ENCODE measurements around the gene FAM200B. TPM values are rescaled to one million over a fixed set of nuclear protein-coding genes. Genes with fewer than 3 reads are reported as not detected.

Gene FAM200B
- total RNA-seq, 2 experiments from 2014 or later = 15.8 to 16.0 TPM

DNA sequence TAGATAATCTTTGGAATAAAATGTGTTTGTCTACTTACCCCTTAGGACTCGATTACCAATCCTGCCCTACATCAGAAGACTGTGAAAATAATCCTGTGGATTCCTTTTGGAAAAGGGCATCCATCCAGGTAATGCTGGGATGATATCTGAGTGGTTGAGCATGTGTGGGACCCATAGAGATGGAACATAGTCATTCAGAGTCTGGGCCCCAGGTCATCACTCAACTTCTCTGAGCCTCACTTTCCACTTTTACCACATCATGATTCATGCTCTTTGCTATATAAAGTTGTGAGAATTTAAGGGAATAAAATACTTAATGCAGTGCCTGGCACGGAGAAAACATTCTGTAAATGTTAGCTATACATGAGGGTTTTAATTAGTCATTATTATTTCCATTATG is 30.1 kb downstream of the FAM200B start:
- Mint-ChIP-seq H3K27ac (no peak overlapping the region), H3K4me1 (no peaks in the 10 kb centered on the region), H3K27me3 (peaks cover 7% of the 10 kb centered on the region), H3K4me3 (no peak overlapping the region), H3K36me3 (ENCODE audit: low read depth) (no peaks in the 10 kb centered on the region), H3K9me3 (no peaks in the 10 kb centered on the region)
- ChIA-PET CTCF (interaction anchor here (0.6 kb wide), 1 partner anchor 61 kb away, joined by 3 read pairs; no protein-coding TSS in a partner anchor), POLR2A (interaction anchor here (0.7 kb wide), 1 partner anchor 74 kb away, joined by 3 read pairs; no protein-coding TSS in a partner anchor)
- no peak for DNase-seq

- CTCF ChIA-PET = interaction anchor here (0.6 kb wide), 1 partner anchor 62 kb away, joined by 3 read pairs; no protein-coding TSS in a partner anchor
- Mint-ChIP-seq H3K27ac (no peak overlapping the region), H3K9me3 (no peaks in the 10 kb centered on the region), H3K4me3 (no peak overlapping the region), H3K36me3 (ENCODE audit: low read depth) (no peaks in the 10 kb centered on the region), H3K27me3 (peaks cover 8% of the 10 kb centered on the region), H3K4me1 (no peaks in the 10 kb centered on the region)
- POLR2A ChIA-PET = no interaction called here
- DNase-seq = no peak
Measured at GRCh38 chr4:15712214-15712613, 30.6 kb downstream of the FAM200B start.

GRCh38 chr4:15714141-15714540 is 32.5 kb downstream of the FAM200B start:
- Mint-ChIP-seq H3K9me3 (no peaks in the 10 kb centered on the region), H3K27ac (no peak overlapping the region), H3K4me3 (no peak overlapping the region), H3K4me1 (no peaks in the 10 kb centered on the region), H3K36me3 (ENCODE audit: low read depth) (no peaks in the 10 kb centered on the region), H3K27me3 (peaks cover 7% of the 10 kb centered on the region)
- CTCF ChIA-PET = no interaction called here
- POLR2A ChIA-PET = no interaction called here
- no peak for DNase-seq

- H3K27ac Mint-ChIP-seq = no peak overlapping the region
Measured at GRCh38 chr4:15714646-15715435, 33.2 kb downstream of the FAM200B start.

DNA sequence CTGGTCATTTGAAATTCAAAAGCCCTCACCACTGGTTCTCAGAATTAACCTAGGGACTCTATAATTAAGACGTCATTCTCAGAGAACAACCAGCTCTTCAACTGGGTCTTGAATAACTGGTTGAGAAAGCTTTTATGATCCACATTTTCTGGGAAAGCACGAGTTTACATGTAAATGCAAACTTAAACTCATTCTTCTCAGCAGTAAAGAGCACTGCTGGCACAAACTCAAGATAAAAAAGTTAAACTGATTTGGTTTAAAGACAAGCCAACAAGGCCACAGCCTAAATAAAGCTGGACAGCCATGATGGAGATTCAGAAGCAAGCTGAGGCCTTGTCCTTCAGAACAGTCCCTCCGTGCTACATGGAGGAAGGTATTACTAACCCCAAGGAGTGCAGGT is 34.5 kb downstream of the FAM200B start:
- Mint-ChIP-seq H3K4me1 (no peaks in the 10 kb centered on the region), H3K36me3 (ENCODE audit: low read depth) (no peaks in the 10 kb centered on the region), H3K27ac (no peak overlapping the region), H3K9me3 (no peaks in the 10 kb centered on the region), H3K4me3 (no peak overlapping the region), H3K27me3 (peaks cover 7% of the 10 kb centered on the region)
- no peak for DNase-seq
- CTCF ChIA-PET = interaction anchor here (1.6 kb wide), 1 partner anchor 12 kb away, joined by 5 read pairs; no protein-coding TSS in a partner anchor
- POLR2A ChIA-PET = no interaction called here

More at GRCh38 chr4:15714646-15715435, 33.2 kb downstream of the FAM200B start:
- H3K4me1 Mint-ChIP-seq = no peaks in the 10 kb centered on the region
- ChIA-PET POLR2A (no interaction called here), CTCF (no interaction called here)
- no peak overlapping the region for H3K4me3 Mint-ChIP-seq
- DNase-seq = no peak
- no peaks in the 10 kb centered on the region for H3K9me3 Mint-ChIP-seq
- peaks cover 7% of the 10 kb centered on the region for H3K27me3 Mint-ChIP-seq
- H3K36me3 Mint-ChIP-seq (ENCODE audit: low read depth) = no peaks in the 10 kb centered on the region

DNA sequence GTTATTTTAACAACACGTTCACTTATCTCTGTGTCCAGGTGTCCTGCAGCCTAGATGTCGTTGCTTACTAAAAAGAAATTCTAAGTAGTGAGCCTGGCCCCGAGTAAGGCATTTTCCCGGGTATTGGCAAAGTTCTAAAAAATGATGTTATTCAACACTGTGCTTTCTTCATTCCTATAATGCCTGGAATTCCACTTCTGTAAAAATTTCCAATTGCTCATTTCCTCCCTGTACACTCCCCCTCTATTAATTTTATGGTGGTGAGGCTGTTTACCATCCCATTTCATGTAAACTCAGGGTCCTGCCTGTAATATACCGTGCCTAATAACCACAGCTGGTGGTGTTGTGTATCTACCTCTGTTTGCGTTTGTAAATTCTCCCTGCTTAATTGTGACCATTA is 35.5 kb downstream of the FAM200B start:
- Mint-ChIP-seq H3K4me1 (no peaks in the 10 kb centered on the region), H3K4me3 (no peak overlapping the region), H3K27ac (no peak overlapping the region), H3K9me3 (no peaks in the 10 kb centered on the region), H3K27me3 (peaks cover 2% of the 10 kb centered on the region), H3K36me3 (ENCODE audit: low read depth) (no peaks in the 10 kb centered on the region)
- ChIA-PET CTCF (interaction anchor here (1.1 kb wide), 1 partner anchor 72 kb away, joined by 3 read pairs; no protein-coding TSS in a partner anchor), POLR2A (no interaction called here)
- DNase-seq = no peak

GRCh38 chr4:15717657-15718416 is 36.2 kb downstream of the FAM200B start:
- ChIA-PET CTCF (interaction anchor here (1.1 kb wide), 2 partner anchors 14 to 71 kb away, joined by 3 read pairs; no protein-coding TSS in a partner anchor), POLR2A (no interaction called here)
- Mint-ChIP-seq H3K4me3 (no peak overlapping the region), H3K4me1 (no peaks in the 10 kb centered on the region), H3K27ac (no peak overlapping the region), H3K36me3 (ENCODE audit: low read depth) (no peaks in the 10 kb centered on the region), H3K9me3 (no peaks in the 10 kb centered on the region), H3K27me3 (peaks cover 2% of the 10 kb centered on the region)
- no peak for DNase-seq

GRCh38 chr4:15718465-15718864 is 36.8 kb downstream of the FAM200B start:
- Mint-ChIP-seq H3K36me3 (ENCODE audit: low read depth) (no peaks in the 10 kb centered on the region), H3K27me3 (peaks cover 2% of the 10 kb centered on the region), H3K4me3 (no peak overlapping the region), H3K4me1 (no peaks in the 10 kb centered on the region), H3K27ac (no peak overlapping the region), H3K9me3 (no peaks in the 10 kb centered on the region)
- ChIA-PET CTCF (interaction anchor here (1.1 kb wide), 2 partner anchors 14 to 70 kb away, joined by 3 read pairs; no protein-coding TSS in a partner anchor), POLR2A (no interaction called here)
- DNase-seq = no peak

GRCh38 chr4:15718959-15719358 is 37.3 kb downstream of the FAM200B start:
- POLR2A ChIA-PET = no interaction called here
- CTCF ChIA-PET = interaction anchor here (1.9 kb wide), 1 partner anchor 87 kb away, joined by 5 read pairs; no protein-coding TSS in a partner anchor
- Mint-ChIP-seq H3K36me3 (ENCODE audit: low read depth) (no peaks in the 10 kb centered on the region), H3K27me3 (peaks cover 2% of the 10 kb centered on the region), H3K27ac (no peak overlapping the region), H3K4me3 (no peak overlapping the region), H3K4me1 (no peaks in the 10 kb centered on the region), H3K9me3 (no peaks in the 10 kb centered on the region)
- DNase-seq = no peak

GRCh38 chr4:15719506-15719905 is 37.9 kb downstream of the FAM200B start:
- Mint-ChIP-seq H3K4me1 (no peaks in the 10 kb centered on the region), H3K27ac (no peak overlapping the region), H3K4me3 (no peak overlapping the region), H3K27me3 (peaks cover 2% of the 10 kb centered on the region), H3K36me3 (ENCODE audit: low read depth) (no peaks in the 10 kb centered on the region), H3K9me3 (no peaks in the 10 kb centered on the region)
- POLR2A ChIA-PET = no interaction called here
- no peak for DNase-seq
- CTCF ChIA-PET = interaction anchor here (1.9 kb wide), 1 partner anchor 86 kb away, joined by 5 read pairs; no protein-coding TSS in a partner anchor

- CTCF ChIA-PET = interaction anchor here (0.7 to 1.9 kb wide), 3 partner anchors 41 to 231 kb away, joined by 3 to 5 read pairs (median 3); no protein-coding TSS in a partner anchor
Measured at GRCh38 chr4:15720851-15721250, 39.2 kb downstream of the FAM200B start.

GRCh38 chr4:15725608-15726007 is 44.0 kb downstream of the FAM200B start:
- no peak for DNase-seq
- POLR2A ChIA-PET = no interaction called here

More at GRCh38 chr4:15720851-15721250, 39.2 kb downstream of the FAM200B start:
- Mint-ChIP-seq H3K9me3 (no peaks in the 10 kb centered on the region), H3K4me1 (peaks cover 4% of the 10 kb centered on the region), H3K27ac (no peak overlapping the region), H3K36me3 (ENCODE audit: low read depth) (no peaks in the 10 kb centered on the region), H3K4me3 (no peak overlapping the region), H3K27me3 (peaks cover 6% of the 10 kb centered on the region)
- POLR2A ChIA-PET = interaction anchor here (0.8 kb wide), 1 partner anchor 12 kb away, joined by 3 read pairs; no protein-coding TSS in a partner anchor
- DNase-seq = no peak

More at GRCh38 chr4:15725608-15726007, 44.0 kb downstream of the FAM200B start:
- Mint-ChIP-seq H3K27me3 (peaks cover 9% of the 10 kb centered on the region), H3K4me3 (no peak overlapping the region), H3K36me3 (ENCODE audit: low read depth) (no peaks in the 10 kb centered on the region), H3K27ac (no peak overlapping the region), H3K4me1 (peaks cover 9% of the 10 kb centered on the region), H3K9me3 (no peaks in the 10 kb centered on the region)
- CTCF ChIA-PET = no interaction called here
